ENCODE measurements around the gene DLGAP1. TPM values are rescaled to one million over a fixed set of nuclear protein-coding genes. Genes with fewer than 3 reads are reported as not detected.

The DLGAP1 gene
- total RNA-seq, 2 experiments from 2014 or later = 0.31 to 0.36 TPM

GRCh38 chr18:3654442-3655253 is 800.5 kb downstream of the DLGAP1 start:
- Mint-ChIP-seq H3K27me3 (no peaks in the 10 kb centered on the region), H3K27ac (no peak overlapping the region), H3K36me3 (ENCODE audit: low read depth) (no peaks in the 10 kb centered on the region), H3K4me3 (no peak overlapping the region), H3K9me3 (no peaks in the 10 kb centered on the region), H3K4me1 (ENCODE audit: low read depth) (no peaks in the 10 kb centered on the region)
- Histone ChIP-seq H3K4me1 (ENCODE audit: insufficient read depth, low read length) (no peaks in the 10 kb centered on the region), H3K36me3 (ENCODE audit: insufficient read depth, low read length) (no peaks in the 10 kb centered on the region), H3K27ac (ENCODE audit: low read depth in 1 of 2, low read length in 2 of 2) (no peak overlapping the region), H3K27me3 (ENCODE audit: control insufficient read depth in 1 of 2, insufficient read depth in 2 of 2, low read length in 2 of 2) (no peaks in the 10 kb centered on the region), H3K9me3 (ENCODE audit: control insufficient read depth in 1 of 2, insufficient read depth in 1 of 2, low read length in 2 of 2) (no peaks in the 10 kb centered on the region), H3K4me3 (ENCODE audit: low read length) (no peak overlapping the region)
- intact Hi-C loops (cut with DNase I, micrococcal nuclease) = no loop called here
- CTCF ChIA-PET = no interaction called here
- ATAC-seq (ENCODE audit: poor library complexity) = no peak
- no peak for DNase-seq
- POLR2A ChIA-PET = no interaction called here
- TF ChIP-seq, protein P1, sequence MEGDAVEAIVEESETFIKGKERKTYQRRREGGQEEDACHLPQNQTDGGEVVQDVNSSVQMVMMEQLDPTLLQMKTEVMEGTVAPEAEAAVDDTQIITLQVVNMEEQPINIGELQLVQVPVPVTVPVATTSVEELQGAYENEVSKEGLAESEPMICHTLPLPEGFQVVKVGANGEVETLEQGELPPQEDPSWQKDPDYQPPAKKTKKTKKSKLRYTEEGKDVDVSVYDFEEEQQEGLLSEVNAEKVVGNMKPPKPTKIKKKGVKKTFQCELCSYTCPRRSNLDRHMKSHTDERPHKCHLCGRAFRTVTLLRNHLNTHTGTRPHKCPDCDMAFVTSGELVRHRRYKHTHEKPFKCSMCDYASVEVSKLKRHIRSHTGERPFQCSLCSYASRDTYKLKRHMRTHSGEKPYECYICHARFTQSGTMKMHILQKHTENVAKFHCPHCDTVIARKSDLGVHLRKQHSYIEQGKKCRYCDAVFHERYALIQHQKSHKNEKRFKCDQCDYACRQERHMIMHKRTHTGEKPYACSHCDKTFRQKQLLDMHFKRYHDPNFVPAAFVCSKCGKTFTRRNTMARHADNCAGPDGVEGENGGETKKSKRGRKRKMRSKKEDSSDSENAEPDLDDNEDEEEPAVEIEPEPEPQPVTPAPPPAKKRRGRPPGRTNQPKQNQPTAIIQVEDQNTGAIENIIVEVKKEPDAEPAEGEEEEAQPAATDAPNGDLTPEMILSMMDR (IDR thresholded peaks at IDR 0.05) = no peak

- no peak overlapping the region for H3K27ac ChIP-seq (ENCODE audit: low read depth in 1 of 2, low read length in 2 of 2)
- DNase-seq = no peak
- H3K4me1 Mint-ChIP-seq (ENCODE audit: low read depth) = no peaks in the 10 kb centered on the region
- H3K36me3 Mint-ChIP-seq (ENCODE audit: low read depth) = no peaks in the 10 kb centered on the region
- intact Hi-C loops (cut with DNase I, micrococcal nuclease) = no loop called here
- no peaks in the 10 kb centered on the region for H3K36me3 ChIP-seq (ENCODE audit: insufficient read depth, low read length)
- no peak overlapping the region for H3K27ac Mint-ChIP-seq
- no peaks in the 10 kb centered on the region for H3K9me3 Mint-ChIP-seq
- H3K4me3 Mint-ChIP-seq = no peak overlapping the region
- H3K4me1 ChIP-seq (ENCODE audit: insufficient read depth, low read length) = no peaks in the 10 kb centered on the region
- H3K9me3 ChIP-seq (ENCODE audit: control insufficient read depth in 1 of 2, insufficient read depth in 1 of 2, low read length in 2 of 2) = no peaks in the 10 kb centered on the region
- no peaks in the 10 kb centered on the region for H3K27me3 Mint-ChIP-seq
- H3K27me3 ChIP-seq (ENCODE audit: control insufficient read depth in 1 of 2, insufficient read depth in 2 of 2, low read length in 2 of 2) = no peaks in the 10 kb centered on the region
- ChIA-PET CTCF (no interaction called here), POLR2A (no interaction called here)
- TF ChIP-seq, protein P1 (IDR thresholded peaks at IDR 0.05) = no peak
- no peak overlapping the region for H3K4me3 ChIP-seq (ENCODE audit: low read length)
- no peak for ATAC-seq (ENCODE audit: poor library complexity)
These were observed 801.2 kb downstream of the DLGAP1 start for GRCh38 chr18:3653851-3654441.

GRCh38 chr18:3653263-3653850 is 801.8 kb downstream of the DLGAP1 start:
- H3K4me1 ChIP-seq (ENCODE audit: insufficient read depth, low read length) = no peaks in the 10 kb centered on the region
- Mint-ChIP-seq H3K4me3 (no peak overlapping the region), H3K27me3 (no peaks in the 10 kb centered on the region), H3K9me3 (no peaks in the 10 kb centered on the region), H3K27ac (no peak overlapping the region), H3K36me3 (ENCODE audit: low read depth) (no peaks in the 10 kb centered on the region), H3K4me1 (ENCODE audit: low read depth) (no peaks in the 10 kb centered on the region)
- no peak for ATAC-seq (ENCODE audit: poor library complexity)
- ChIA-PET POLR2A (no interaction called here), CTCF (no interaction called here)
- H3K27ac ChIP-seq (ENCODE audit: low read depth in 1 of 2, low read length in 2 of 2) = no peak overlapping the region
- no peaks in the 10 kb centered on the region for H3K36me3 ChIP-seq (ENCODE audit: insufficient read depth, low read length)
- no peaks in the 10 kb centered on the region for H3K27me3 ChIP-seq (ENCODE audit: control insufficient read depth in 1 of 2, insufficient read depth in 2 of 2, low read length in 2 of 2)
- no peaks in the 10 kb centered on the region for H3K9me3 ChIP-seq (ENCODE audit: control insufficient read depth in 1 of 2, insufficient read depth in 1 of 2, low read length in 2 of 2)
- no peak for DNase-seq
- intact Hi-C loops (cut with DNase I, micrococcal nuclease) = no loop called here
- no peak overlapping the region for H3K4me3 ChIP-seq (ENCODE audit: low read length)
- TF ChIP-seq, protein P1 (IDR thresholded peaks at IDR 0.05) = no peak

Data from CD4-positive, alpha-beta T cell (primary cell).